ENCODE measurements around the gene MKRN2OS.
A peak's percentile ranks its signal among the peaks of the same experiment; 100 is the strongest.
"Not testable (repeated sequence)": the region's sequence is repeated elsewhere in the genome, so short reads cannot be mapped to it uniquely, and the experiment has no call there.

Gene MKRN2OS

GRCh38 chr3:12561397-12561796 is 16.1 kb upstream of the MKRN2OS start:
- no peak for DNase-seq (ENCODE audit: low read depth)

- no peak for DNase-seq (ENCODE audit: low read depth)
These were observed 15.3 kb upstream of the MKRN2OS start for GRCh38 chr3:12560505-12561190.

- no peak for DNase-seq (ENCODE audit: low read depth)
These were observed 14.2 kb upstream of the MKRN2OS start for GRCh38 chr3:12559520-12559919.

- no peak for DNase-seq (ENCODE audit: low read depth)
These were observed 13.4 kb upstream of the MKRN2OS start for GRCh38 chr3:12558706-12559105.

GRCh38 chr3:12557473-12558100 is 12.3 kb upstream of the MKRN2OS start:
- DNase-seq (ENCODE audit: low read depth), result no peak

GRCh38 chr3:12556690-12557472 is 11.6 kb upstream of the MKRN2OS start, which contains the start of gene MKRN2:
Gene MKRN2, plus strand, starts transcription at chr3:12557087. Its CDS starts 64 bp downstream, at chr3:12557151.
- peak; percentile 79 for DNase-seq (ENCODE audit: low read depth)

- DNase-seq (ENCODE audit: low read depth), result no peak
These were observed 11.0 kb upstream of the MKRN2OS start for GRCh38 chr3:12556314-12556689.

- DNase-seq (ENCODE audit: low read depth), result no peak
These were observed 8.7 kb upstream of the MKRN2OS start for GRCh38 chr3:12553921-12554391.

- DNase-seq (ENCODE audit: low read depth), result no peak
These were observed 4.9 kb upstream of the MKRN2OS start for GRCh38 chr3:12549971-12550760.

- DNase-seq (ENCODE audit: low read depth), result no peak
These were observed 437 bp downstream of the MKRN2OS start for GRCh38 chr3:12544652-12545472.

GRCh38 chr3:12543497-12543896 is 1.8 kb downstream of the MKRN2OS start:
- DNase-seq (ENCODE audit: low read depth), result not testable (repeated sequence)

GRCh38 chr3:12541625-12542024 is 3.7 kb downstream of the MKRN2OS start:
- DNase-seq (ENCODE audit: low read depth), result no peak

- DNase-seq (ENCODE audit: low read depth), result no peak
These were observed 8.9 kb downstream of the MKRN2OS start for GRCh38 chr3:12536423-12536822.

GRCh38 chr3:12532182-12532581 is 13.1 kb downstream of the MKRN2OS start:
- no peak for DNase-seq (ENCODE audit: low read depth)

- DNase-seq (ENCODE audit: low read depth), result no peak
These were observed 17.5 kb downstream of the MKRN2OS start for GRCh38 chr3:12527757-12528143.

GRCh38 chr3:12522721-12523120 is 22.6 kb downstream of the MKRN2OS start:
- DNase-seq (ENCODE audit: low read depth), result no peak

- DNase-seq (ENCODE audit: low read depth), result no peak
These were observed 24.3 kb downstream of the MKRN2OS start for GRCh38 chr3:12521010-12521409.

- DNase-seq (ENCODE audit: low read depth), result no peak
These were observed 26.9 kb downstream of the MKRN2OS start for GRCh38 chr3:12518261-12519028.

GRCh38 chr3:12516873-12517272 is 28.4 kb downstream of the MKRN2OS start:
- DNase-seq (ENCODE audit: low read depth), result no peak

GRCh38 chr3:12515631-12516030 is 29.7 kb downstream of the MKRN2OS start:
- no peak for DNase-seq (ENCODE audit: low read depth)

Measured in stimulated activated CD8-positive, alpha-beta memory T cell treated with anti-CD3 and anti-CD28 coated beads, Interleukin-15, amount 100 ng/mL, for 24 hours (primary cell).